HCT116 (cell line): ENCODE results near the gene LRRC71.

Experiments used
- EGR1 ChIP-seq: IDR thresholded peaks from 2 replicates; pipeline ENCODE4 v1.6.1; 2012; ENCODE audit warnings: low read depth
- ELF1 ChIP-seq: IDR thresholded peaks from 2 replicates; pipeline ENCODE4 v1.6.1; 2012; ENCODE audit warnings: low read depth, borderline replicate concordance
- EZH2 ChIP-seq: fragments of 200-600 bp; sonication (generic); IDR thresholded peaks from 2 replicates; pipeline ENCODE4 v1.6.1; 2017; ENCODE audit warnings: antibody characterized with exemption, mixed run types
- EZH2phosphoT487 ChIP-seq: fragments of 200-600 bp; IDR thresholded peaks from 2 replicates; pipeline ENCODE4 v1.6.1; 2018; ENCODE audit warnings: antibody characterized with exemption, borderline replicate concordance
- POLR2A ChIP-seq: IDR thresholded peaks from 2 replicates; pipeline ENCODE4 v1.7.0; 2011; ENCODE audit warnings: borderline replicate concordance; ENCODE audit not compliant: insufficient read depth, insufficient read length; ENCODE audit errors: extremely low read depth
- POLR2AphosphoS5 ChIP-seq: IDR thresholded peaks from 2 replicates; pipeline ENCODE4 v1.6.1; 2011; ENCODE audit warnings: mild to moderate bottlenecking, low read depth, low read length, moderate library complexity
- RAD21 ChIP-seq: IDR thresholded peaks from 2 replicates; pipeline ENCODE4 v1.6.1; 2012; ENCODE audit warnings: low read depth, mild to moderate bottlenecking
- SIN3A ChIP-seq: IDR thresholded peaks from 2 replicates; pipeline ENCODE4 v1.6.1; 2012; ENCODE audit warnings: low read depth
- TCF7L2 ChIP-seq: IDR thresholded peaks from 2 replicates; pipeline ENCODE4 v1.7.0; 2011; ENCODE audit warnings: borderline replicate concordance, inconsistent platforms; ENCODE audit not compliant: insufficient read depth, insufficient read length; ENCODE audit errors: extremely low read depth
- ZNF274 ChIP-seq: fragments of 200-500 bp; sonication (Bioruptor generic); IDR thresholded peaks from 2 replicates; pipeline ENCODE4 v1.6.1; 2014; ENCODE audit warnings: mild to moderate bottlenecking, low read depth, low read length, inconsistent platforms
- TF ChIP-seq, protein P1 (sequence below), 3 experiments: fragments of 200-600 bp in 1 of 3; sonication (generic) in 1 of 3; IDR thresholded peaks in 2 of 3; conservative IDR thresholded peaks in 1 of 3; 2 replicates each; pipeline ENCODE4 v1.5.1; 2012 to 2017; ENCODE audit warnings: low read depth in 2 of 3, low read length in 2 of 3, antibody characterized with exemption in 1 of 3, borderline replicate concordance in 1 of 3, control low read depth in 1 of 3, mild to moderate bottlenecking in 1 of 3, mixed read lengths in 1 of 3, mixed run types in 1 of 3, moderate library complexity in 1 of 3; ENCODE audit not compliant: insufficient read depth in 1 of 3
- TF ChIP-seq, protein P2 (sequence below): IDR thresholded peaks from 2 replicates; pipeline ENCODE4 v1.6.1; 2012
- TF ChIP-seq, protein P3 (sequence below): IDR thresholded peaks from 2 replicates; pipeline ENCODE4 v1.6.1; 2012

DNA sequence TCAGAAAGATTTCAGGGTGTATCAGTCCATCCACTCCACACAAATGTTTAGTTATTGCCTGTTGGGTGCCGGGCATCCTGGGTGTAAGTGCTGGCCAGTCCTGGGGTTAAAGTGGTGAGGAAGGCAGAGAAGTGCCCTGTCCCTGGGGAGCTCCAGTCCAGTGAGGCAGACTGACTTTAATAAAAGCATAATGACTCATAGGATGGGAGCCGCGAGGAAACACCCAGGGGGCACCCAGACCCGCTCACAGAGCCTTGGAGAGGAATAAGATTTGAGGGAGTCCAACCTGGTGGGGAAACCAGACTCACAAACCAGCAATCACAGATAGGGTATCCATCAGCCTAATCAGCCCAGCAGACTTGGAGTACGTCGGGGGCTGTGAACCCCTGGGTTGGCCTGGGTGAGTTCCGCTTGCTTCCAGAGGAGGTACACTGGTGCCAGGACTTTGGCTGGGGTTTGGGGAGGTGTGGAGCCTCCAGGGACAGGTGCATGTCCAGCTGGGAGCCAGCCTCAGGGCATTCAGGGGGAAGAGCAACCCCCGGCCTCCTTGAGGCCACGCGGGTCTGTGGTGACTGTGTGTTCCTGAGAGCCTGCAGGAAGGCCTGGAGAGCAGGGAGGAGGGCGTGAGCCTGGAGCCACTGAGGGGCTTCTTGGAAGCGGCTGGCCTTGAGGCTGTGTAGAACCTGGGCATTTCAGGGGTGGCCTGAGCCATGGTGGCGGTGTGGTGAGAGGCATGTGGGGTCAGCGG lies 23.2 kb upstream of the LRRC71 start:
- no peak for TF ChIP-seq EZH2
- TF ChIP-seq, protein P1, sequence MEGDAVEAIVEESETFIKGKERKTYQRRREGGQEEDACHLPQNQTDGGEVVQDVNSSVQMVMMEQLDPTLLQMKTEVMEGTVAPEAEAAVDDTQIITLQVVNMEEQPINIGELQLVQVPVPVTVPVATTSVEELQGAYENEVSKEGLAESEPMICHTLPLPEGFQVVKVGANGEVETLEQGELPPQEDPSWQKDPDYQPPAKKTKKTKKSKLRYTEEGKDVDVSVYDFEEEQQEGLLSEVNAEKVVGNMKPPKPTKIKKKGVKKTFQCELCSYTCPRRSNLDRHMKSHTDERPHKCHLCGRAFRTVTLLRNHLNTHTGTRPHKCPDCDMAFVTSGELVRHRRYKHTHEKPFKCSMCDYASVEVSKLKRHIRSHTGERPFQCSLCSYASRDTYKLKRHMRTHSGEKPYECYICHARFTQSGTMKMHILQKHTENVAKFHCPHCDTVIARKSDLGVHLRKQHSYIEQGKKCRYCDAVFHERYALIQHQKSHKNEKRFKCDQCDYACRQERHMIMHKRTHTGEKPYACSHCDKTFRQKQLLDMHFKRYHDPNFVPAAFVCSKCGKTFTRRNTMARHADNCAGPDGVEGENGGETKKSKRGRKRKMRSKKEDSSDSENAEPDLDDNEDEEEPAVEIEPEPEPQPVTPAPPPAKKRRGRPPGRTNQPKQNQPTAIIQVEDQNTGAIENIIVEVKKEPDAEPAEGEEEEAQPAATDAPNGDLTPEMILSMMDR (IDR thresholded peaks at IDR 0.05 in 2 of 3, conservative IDR thresholded peaks at IDR 0.05 in 1 of 3; ENCODE audit: borderline replicate concordance in 1 of 3, insufficient read depth in 1 of 3, low read depth in 2 of 3, low read length in 2 of 3): no peak
- no peak for TF ChIP-seq ZNF274
- no peak for TF ChIP-seq SIN3A
- no peak for TF ChIP-seq EZH2phosphoT487
- TF ChIP-seq, protein P2, sequence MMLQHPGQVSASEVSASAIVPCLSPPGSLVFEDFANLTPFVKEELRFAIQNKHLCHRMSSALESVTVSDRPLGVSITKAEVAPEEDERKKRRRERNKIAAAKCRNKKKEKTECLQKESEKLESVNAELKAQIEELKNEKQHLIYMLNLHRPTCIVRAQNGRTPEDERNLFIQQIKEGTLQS: no peak
- no peak for TF ChIP-seq POLR2AphosphoS5
- TF ChIP-seq POLR2A: no peak
- TF ChIP-seq RAD21: no peak
- TF ChIP-seq TCF7L2: no peak
- TF ChIP-seq EGR1: no peak
- TF ChIP-seq ELF1: no peak
- TF ChIP-seq, protein P3, sequence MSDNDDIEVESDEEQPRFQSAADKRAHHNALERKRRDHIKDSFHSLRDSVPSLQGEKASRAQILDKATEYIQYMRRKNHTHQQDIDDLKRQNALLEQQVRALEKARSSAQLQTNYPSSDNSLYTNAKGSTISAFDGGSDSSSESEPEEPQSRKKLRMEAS: no peak
